ENCODE data around the gene KMT2C.
"Not testable (repeated sequence)": the region's sequence is repeated elsewhere in the genome, so short reads cannot be mapped to it uniquely, and the experiment has no call there.

DNA sequence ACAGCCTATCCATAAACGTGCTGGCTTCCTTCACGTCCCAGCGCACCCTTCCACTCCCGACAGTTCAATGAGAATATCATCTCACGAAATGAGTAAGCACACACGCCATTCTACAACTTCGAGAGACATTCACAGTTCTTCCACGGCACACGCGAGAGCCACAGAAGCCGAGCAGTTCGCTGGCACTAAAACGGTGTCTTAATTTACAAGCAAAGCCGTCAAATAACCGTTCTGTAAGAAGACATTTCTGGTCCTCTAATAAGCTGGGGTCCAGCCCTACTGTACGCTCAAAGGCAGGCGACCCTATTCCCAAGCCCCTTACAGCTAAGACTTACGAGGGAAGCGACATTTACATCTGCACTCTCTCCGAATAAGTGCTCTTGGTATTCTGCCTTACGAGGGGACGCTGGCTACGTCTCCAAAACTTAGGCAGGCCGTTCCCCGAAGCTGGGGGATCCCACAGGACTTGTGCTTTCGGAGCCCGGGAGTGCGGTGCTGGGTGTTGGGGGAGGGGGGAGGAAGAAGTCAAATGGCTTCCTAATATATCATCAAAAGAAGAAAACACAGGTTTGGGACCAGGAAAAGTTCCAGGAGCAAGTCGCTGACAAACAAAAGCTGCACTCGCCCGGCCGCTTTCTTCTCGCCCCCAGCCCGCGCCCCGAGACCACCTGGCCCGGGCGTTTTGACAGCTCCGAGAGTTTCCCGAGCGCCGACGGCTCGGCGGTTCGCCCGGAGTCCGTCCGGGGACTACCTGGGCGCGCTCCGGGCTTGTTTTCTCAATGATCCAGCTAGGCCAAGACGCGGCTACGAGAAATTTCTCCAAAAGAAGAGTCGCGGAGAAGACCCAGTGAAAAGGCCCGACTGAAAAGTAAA is 1.1 kb downstream of the KMT2C start:
- TF ChIP-seq, protein P1, sequence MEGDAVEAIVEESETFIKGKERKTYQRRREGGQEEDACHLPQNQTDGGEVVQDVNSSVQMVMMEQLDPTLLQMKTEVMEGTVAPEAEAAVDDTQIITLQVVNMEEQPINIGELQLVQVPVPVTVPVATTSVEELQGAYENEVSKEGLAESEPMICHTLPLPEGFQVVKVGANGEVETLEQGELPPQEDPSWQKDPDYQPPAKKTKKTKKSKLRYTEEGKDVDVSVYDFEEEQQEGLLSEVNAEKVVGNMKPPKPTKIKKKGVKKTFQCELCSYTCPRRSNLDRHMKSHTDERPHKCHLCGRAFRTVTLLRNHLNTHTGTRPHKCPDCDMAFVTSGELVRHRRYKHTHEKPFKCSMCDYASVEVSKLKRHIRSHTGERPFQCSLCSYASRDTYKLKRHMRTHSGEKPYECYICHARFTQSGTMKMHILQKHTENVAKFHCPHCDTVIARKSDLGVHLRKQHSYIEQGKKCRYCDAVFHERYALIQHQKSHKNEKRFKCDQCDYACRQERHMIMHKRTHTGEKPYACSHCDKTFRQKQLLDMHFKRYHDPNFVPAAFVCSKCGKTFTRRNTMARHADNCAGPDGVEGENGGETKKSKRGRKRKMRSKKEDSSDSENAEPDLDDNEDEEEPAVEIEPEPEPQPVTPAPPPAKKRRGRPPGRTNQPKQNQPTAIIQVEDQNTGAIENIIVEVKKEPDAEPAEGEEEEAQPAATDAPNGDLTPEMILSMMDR (IDR thresholded peaks at IDR 0.05 in 4 of 5, conservative IDR thresholded peaks at IDR 0.05 in 1 of 5): not testable (repeated sequence)
- not testable (repeated sequence) for TF ChIP-seq POLR2A (IDR thresholded peaks at IDR 0.05)

All from gastrocnemius medialis (tissue), 4 donors.